Calu3 (cell line): Measurements from ENCODE around the gene SIL1. TPM values are rescaled to one million over a fixed set of nuclear protein-coding genes. Genes with fewer than 3 reads are reported as not detected.
"Not testable (repeated sequence)": the region's sequence is repeated elsewhere in the genome, so short reads cannot be mapped to it uniquely, and the experiment has no call there.

Experiments
- BruUV-seq: library from RNA; stranded (reverse); fragments of 400-500 nt; replicated peaks from 2 replicates; lab custom pipeline; 2021; lab: Mats Ljungman, UMichigan
- CTCF ChIA-PET: fragments of 300-600 bp; sonication (Branson Sonifier 250); formaldehyde crosslinking; loops from one replicate; lab custom pipeline; 2022; ENCODE audit warnings: antibody characterized with exemption; lab: Charles Lee
- DNase-seq: peaks from one replicate; pipeline ENCODE4 v3.0.0; 2022
- H3K27ac Mint-ChIP-seq: one replicate; pipeline ENCODE4 v1.8.0; 2022; ENCODE audit warnings: mixed read lengths; ENCODE audit not compliant: unreplicated experiment
- H3K27me3 Mint-ChIP-seq: one replicate; pipeline ENCODE4 v1.8.0; 2022; ENCODE audit warnings: mixed read lengths; ENCODE audit not compliant: unreplicated experiment
- H3K36me3 Mint-ChIP-seq: one replicate; pipeline ENCODE4 v1.8.0; 2022; ENCODE audit warnings: mild to moderate bottlenecking, moderate library complexity, mixed read lengths; ENCODE audit not compliant: insufficient read depth, unreplicated experiment
- H3K4me1 Mint-ChIP-seq: one replicate; pipeline ENCODE4 v1.8.0; 2022; ENCODE audit warnings: mild to moderate bottlenecking, low read depth, mixed read lengths; ENCODE audit not compliant: unreplicated experiment
- H3K4me3 Mint-ChIP-seq: one replicate; pipeline ENCODE4 v1.8.0; 2022; ENCODE audit warnings: mild to moderate bottlenecking, low read depth, moderate library complexity, mixed read lengths; ENCODE audit not compliant: unreplicated experiment
- H3K9me3 Mint-ChIP-seq: one replicate; pipeline ENCODE4 v1.8.0; 2022; ENCODE audit warnings: low read depth, mixed read lengths; ENCODE audit not compliant: unreplicated experiment
- CTCF ChIP-seq: fragments of 200-600 bp; IDR thresholded peaks from one replicate; pipeline ENCODE4 v1.8.0; 2022; ENCODE audit warnings: antibody characterized with exemption; ENCODE audit not compliant: unreplicated experiment
- intact Hi-C: fragments of 100-400 bp; cut with micrococcal nuclease; formaldehyde crosslinking; loops from one replicate; pipeline ENCODE4 v1.10.0; 2022; ENCODE audit not compliant: unreplicated experiment
- total RNA-seq: library from RNA; stranded (reverse); gene quantifications from 2 replicates; pipeline ENCODE4 v1.2.3, GENCODE V29; 2022

The SIL1 gene
- total RNA-seq, 1 experiment from 2014 or later = 45.8 TPM

GRCh38 chr5:139061856-139062255 is 136.3 kb downstream of the SIL1 start:
- no peak for DNase-seq
- no peaks in the 10 kb centered on the region for H3K9me3 Mint-ChIP-seq
- no peak overlapping the region for H3K4me3 Mint-ChIP-seq
- CTCF ChIA-PET = interaction anchor here (0.5 kb wide), 1 partner anchor 49 kb away, joined by 3 read pairs; no protein-coding TSS in a partner anchor
- H3K4me1 Mint-ChIP-seq = peaks cover 48% of the 10 kb centered on the region
- intact Hi-C loops = no loop called here
- H3K36me3 Mint-ChIP-seq = peaks cover 5% of the 10 kb centered on the region
- BruUV-seq = no TSS peak
- H3K27ac Mint-ChIP-seq = no peak overlapping the region
- TF ChIP-seq CTCF = no peak
- no peaks in the 10 kb centered on the region for H3K27me3 Mint-ChIP-seq

GRCh38 chr5:139061274-139061673 is 136.9 kb downstream of the SIL1 start:
- H3K36me3 Mint-ChIP-seq = peaks cover 5% of the 10 kb centered on the region
- H3K27ac Mint-ChIP-seq = no peak overlapping the region
- H3K27me3 Mint-ChIP-seq = no peaks in the 10 kb centered on the region
- peaks cover 42% of the 10 kb centered on the region for H3K4me1 Mint-ChIP-seq
- intact Hi-C loops = no loop called here
- CTCF ChIA-PET = interaction anchor here (0.5 kb wide), 1 partner anchor 49 kb away, joined by 3 read pairs; no protein-coding TSS in a partner anchor
- DNase-seq = no peak
- no peak for TF ChIP-seq CTCF
- no peaks in the 10 kb centered on the region for H3K9me3 Mint-ChIP-seq
- BruUV-seq = no TSS peak
- H3K4me3 Mint-ChIP-seq = no peak overlapping the region

GRCh38 chr5:139058121-139058520 is 140.0 kb downstream of the SIL1 start:
- Mint-ChIP-seq H3K27ac (no peak overlapping the region), H3K9me3 (no peaks in the 10 kb centered on the region), H3K4me1 (peaks cover 15% of the 10 kb centered on the region), H3K27me3 (no peaks in the 10 kb centered on the region), H3K4me3 (no peak overlapping the region), H3K36me3 (no peaks in the 10 kb centered on the region)
- CTCF ChIA-PET = no interaction called here
- intact Hi-C loops = no loop called here
- no TSS peak for BruUV-seq
- no peak for TF ChIP-seq CTCF
- DNase-seq = no peak

GRCh38 chr5:139057045-139057939 is 140.9 kb downstream of the SIL1 start:
- H3K4me3 Mint-ChIP-seq, H3K36me3 Mint-ChIP-seq, intact Hi-C loops, CTCF ChIA-PET, BruUV-seq, H3K27ac Mint-ChIP-seq, DNase-seq, H3K27me3 Mint-ChIP-seq, H3K9me3 Mint-ChIP-seq: not testable (repeated sequence)
- H3K4me1 Mint-ChIP-seq = peaks cover 15% of the 10 kb centered on the region

GRCh38 chr5:139052975-139053374 is 145.2 kb downstream of the SIL1 start:
- no peaks in the 10 kb centered on the region for H3K4me1 Mint-ChIP-seq
- no peak for DNase-seq
- no peaks in the 10 kb centered on the region for H3K27me3 Mint-ChIP-seq
- H3K4me3 Mint-ChIP-seq = no peak overlapping the region
- H3K27ac Mint-ChIP-seq = no peak overlapping the region
- no TSS peak for BruUV-seq
- no peaks in the 10 kb centered on the region for H3K9me3 Mint-ChIP-seq
- H3K36me3 Mint-ChIP-seq = no peaks in the 10 kb centered on the region
- CTCF ChIA-PET = no interaction called here
- intact Hi-C loops = no loop called here
- TF ChIP-seq CTCF = no peak
